ENCODE measurements around the gene TTLL9.

Gene TTLL9

GRCh38 chr20:31988430-31989015 is 118.1 kb downstream of the TTLL9 start:
- DNase-seq = no peak

- no peak for DNase-seq
Measured at GRCh38 chr20:31989030-31989645, 118.7 kb downstream of the TTLL9 start.

GRCh38 chr20:31990641-31991338 is 120.4 kb downstream of the TTLL9 start:
- DNase-seq = no peak

- no peak for DNase-seq
Measured at GRCh38 chr20:31991339-31991705, 120.9 kb downstream of the TTLL9 start.

GRCh38 chr20:31992086-31992485 is 121.7 kb downstream of the TTLL9 start:
- DNase-seq = no peak
